ENCODE data around the gene SUB1.
A peak's percentile ranks its signal among the peaks of the same experiment; 100 is the strongest.
"Not testable (repeated sequence)": the region's sequence is repeated elsewhere in the genome, so short reads cannot be mapped to it uniquely, and the experiment has no call there.

Gene SUB1

DNA sequence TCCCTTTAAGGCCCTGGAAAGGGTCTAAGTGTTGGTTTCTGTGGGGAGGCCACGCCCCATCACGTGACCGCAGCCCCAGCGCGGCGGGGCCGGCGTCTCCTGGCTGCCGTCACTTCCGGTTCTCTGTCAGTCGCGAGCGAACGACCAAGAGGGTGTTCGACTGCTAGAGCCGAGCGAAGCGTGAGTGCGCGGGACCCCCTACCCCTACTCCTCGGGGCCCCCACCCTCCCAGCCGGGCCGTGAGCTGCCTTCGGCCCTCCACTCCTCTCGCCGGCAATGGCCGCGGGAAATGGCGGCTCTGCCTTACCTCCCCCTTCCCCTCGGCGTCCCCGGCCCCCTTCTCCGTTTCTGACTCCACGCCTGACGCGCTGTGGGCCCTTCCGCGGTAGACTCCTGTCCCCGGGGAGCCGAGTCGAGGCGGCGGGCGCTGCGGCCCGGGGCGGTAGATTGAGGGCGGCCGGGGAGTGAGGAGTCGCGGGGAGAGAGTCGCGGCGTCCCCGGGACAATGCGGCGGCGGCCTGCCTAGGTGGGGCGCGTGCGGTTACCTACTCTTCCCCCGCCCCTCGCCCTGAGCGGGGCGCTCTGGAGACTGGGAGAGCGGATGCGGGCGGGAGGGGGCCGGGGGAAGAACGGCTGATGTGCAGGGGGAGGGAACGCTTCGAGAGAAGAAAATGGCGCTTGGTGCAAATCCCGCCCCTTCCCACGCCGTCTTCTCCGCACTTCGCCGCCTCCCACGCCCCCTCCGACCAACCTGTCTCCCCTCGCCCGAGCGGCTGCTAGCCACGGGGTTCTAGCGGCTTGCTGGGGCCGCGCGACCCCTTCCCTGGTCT is at the start of gene SUB1:
SUB1 (plus strand) TSS at position 112 of the 830 bp plus-strand sequence. CDS start 2,956 bp downstream, outside the sequence.
- peak; percentile 88 for DNase-seq (ENCODE audit: low read depth, low spot score)

DNA sequence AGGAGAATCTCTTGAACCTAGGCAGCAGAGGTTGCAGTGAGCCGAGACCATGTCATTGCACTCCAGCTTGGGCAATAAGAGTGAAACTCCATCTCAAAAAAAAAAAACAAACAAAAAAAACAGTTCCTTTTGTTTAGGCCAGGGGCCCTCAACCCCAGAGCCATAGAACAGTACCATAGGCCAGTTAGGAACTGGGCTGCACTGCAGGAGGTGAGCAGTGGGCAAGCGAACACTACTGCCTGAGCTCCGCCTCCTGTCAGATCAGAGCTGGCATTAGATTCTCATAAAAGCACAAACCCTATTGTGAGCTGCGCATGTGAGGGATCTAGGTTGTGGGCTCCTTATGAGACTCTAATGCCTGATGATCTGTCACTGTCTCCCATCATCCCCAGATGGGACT is 49.1 kb upstream of the SUB1 start:
- DNase-seq (ENCODE audit: low read depth, low spot score), result no peak

- not testable (repeated sequence) for DNase-seq (ENCODE audit: low read depth, low spot score)
These were observed 47.8 kb upstream of the SUB1 start for GRCh38 chr5:32537437-32538029.

DNA sequence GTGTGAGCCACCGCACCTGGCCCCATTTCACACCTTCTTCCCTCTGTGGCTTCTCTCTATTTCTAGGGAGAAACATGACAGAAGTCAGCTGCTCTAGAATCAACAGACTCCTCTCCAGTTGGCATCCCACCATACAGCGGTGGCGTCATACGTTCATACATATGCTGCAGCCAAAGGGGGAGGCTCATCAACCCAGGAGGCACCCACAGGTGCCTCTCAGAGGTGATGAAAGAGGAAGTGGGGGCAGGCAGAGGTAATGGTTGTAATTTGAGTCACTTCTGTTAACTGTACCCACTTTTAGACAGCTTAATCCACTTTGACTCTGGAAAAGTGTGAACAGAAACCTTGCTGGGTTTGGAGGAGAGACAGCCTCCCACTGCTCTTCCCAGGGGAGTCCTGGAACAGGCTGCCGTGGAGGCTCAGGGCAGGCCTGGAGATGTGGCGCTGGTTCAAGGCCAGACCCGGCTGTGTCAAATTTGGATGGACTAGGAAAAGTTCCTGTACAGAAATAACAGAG is 47.3 kb upstream of the SUB1 start:
- no peak for DNase-seq (ENCODE audit: low read depth, low spot score)

DNA sequence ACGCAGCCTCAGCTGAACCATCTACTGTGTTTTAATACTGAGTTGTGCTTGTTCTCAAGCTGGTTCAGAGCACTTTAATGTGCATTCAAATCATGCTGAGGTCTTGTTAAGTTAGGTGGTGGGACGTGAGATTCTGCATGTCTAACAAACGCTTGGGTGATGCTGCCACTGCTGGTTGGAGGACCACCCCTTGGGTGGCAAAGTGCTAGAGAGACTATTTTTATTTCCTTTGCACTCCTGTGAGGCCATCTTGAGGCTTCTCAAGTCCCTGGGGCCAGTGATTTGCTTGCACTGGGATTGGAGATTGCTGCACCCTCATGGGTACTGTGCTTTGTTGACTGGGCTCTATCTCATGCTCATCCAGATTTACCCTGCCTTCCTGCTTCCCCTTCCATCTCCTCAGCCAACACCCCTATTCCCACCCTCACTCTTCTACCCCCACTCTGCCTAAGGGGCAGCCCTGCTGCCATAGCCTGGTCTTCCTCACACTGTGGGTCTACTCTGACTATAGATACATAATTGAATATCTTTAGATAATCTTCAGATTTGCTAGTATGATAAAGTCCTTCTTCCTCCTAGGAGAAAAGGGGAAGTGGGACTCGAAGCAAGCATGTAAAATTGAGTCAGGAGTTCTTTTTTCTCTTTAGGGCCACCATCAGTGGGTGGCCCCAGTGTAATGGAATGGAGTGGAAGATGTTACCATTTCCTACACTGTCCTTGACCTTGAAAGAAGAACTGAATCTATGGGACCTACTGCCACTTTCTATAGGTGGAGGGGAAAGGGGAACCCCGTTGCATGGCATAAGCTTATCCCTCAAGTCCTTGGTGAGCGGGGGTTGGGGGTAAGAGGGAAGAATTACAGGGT is 45.1 kb upstream of the SUB1 start:
- no peak for DNase-seq (ENCODE audit: low read depth, low spot score)

- no peak for DNase-seq (ENCODE audit: low read depth, low spot score)
These were observed 44.1 kb upstream of the SUB1 start for GRCh38 chr5:32541241-32541640.

DNA sequence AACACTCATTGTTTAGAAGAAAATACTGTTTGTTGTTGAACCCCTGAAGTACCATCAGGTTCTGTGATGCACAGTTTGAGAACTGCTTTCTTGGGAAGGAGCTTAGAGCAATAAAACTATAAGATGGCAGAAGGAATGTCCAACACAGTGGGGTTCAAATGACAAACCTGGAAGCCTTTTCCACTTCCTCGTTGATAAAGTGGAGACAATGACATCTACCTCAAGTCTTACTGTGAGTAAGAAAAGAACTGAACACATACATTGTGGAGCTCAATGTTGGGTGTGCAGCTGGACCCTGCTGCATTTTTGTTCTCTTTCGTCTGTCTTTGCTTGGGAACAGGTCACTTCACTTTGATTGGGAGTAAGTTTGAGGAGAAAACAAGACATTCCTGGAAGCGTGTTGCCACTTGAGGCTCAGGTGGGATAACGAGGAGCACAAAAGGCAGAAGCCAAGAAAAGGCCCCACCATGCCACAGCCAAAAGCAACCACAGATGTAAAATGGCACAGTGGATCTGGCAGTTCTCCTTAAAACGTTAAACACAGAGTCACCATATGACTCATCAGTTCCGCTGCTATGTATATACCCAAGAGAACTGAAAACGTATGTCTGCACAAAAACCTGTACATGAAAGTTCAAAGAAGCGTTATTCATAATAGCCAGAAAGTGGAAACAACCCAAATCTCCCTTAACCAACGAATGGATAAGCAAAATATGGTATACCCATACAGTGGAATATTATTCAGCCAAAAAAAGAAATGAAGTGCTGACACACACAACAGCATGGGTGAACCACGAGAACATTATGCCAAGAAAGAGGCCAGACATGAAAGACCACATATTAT is 42.9 kb upstream of the SUB1 start:
- no peak for DNase-seq (ENCODE audit: low read depth, low spot score)

GRCh38 chr5:32543291-32543690 is 42.1 kb upstream of the SUB1 start:
- DNase-seq (ENCODE audit: low read depth, low spot score), result no peak

DNA sequence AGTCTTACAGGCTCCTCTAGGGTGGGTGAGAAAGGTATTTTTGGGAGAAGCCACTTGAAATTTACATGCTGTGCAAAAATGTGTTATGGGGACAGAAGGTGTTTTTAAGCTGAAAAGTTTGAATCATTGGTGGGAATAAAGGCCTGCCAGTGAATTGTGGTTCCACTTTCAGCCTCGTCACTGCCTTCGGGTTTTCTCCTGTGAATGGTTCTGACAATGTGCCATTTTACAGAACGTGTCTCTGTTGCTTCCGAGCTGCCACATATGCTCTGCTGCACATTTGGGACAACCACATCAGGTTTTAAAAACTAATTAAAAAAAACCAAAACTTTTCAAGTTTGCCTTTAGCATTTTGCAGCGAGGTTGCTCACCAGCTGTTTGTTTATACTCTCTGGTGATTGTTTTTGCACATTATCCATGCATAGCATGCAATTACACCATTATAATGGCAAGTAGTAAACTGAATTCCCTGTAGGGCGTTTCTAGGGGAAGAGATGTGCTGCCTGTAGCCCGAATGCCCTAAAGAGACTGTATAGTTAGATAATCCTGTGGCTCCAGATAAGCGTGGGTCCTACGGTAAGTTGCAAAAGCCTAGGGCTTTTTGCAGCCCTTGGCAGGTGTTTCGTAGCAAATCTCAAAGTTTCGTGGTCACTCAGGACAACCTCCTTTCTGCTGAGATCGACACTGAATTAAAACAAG is 40.1 kb upstream of the SUB1 start:
- no peak for DNase-seq (ENCODE audit: low read depth, low spot score)

DNA sequence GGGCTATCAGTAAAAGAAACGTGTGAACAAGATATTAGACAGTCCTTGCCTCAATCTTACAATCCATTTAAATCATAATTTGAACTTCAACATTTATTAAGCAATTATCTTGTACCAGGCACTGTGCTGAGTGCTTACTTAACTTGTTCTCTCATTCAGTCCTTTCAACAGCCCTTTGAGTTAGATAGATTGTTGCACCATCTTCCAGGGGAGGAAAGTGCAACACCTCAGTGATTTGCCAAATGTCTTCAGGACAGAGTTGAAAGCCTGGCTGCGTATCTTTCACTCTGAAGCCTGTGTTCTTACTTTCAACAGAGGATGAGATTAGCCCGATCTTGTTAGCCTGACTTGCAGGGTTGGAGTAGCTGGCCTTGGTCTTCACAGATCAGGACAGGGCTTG is 34.2 kb upstream of the SUB1 start:
- no peak for DNase-seq (ENCODE audit: low read depth, low spot score)

- no peak for DNase-seq (ENCODE audit: low read depth, low spot score)
These were observed 33.5 kb upstream of the SUB1 start for GRCh38 chr5:32551865-32552264.

DNA sequence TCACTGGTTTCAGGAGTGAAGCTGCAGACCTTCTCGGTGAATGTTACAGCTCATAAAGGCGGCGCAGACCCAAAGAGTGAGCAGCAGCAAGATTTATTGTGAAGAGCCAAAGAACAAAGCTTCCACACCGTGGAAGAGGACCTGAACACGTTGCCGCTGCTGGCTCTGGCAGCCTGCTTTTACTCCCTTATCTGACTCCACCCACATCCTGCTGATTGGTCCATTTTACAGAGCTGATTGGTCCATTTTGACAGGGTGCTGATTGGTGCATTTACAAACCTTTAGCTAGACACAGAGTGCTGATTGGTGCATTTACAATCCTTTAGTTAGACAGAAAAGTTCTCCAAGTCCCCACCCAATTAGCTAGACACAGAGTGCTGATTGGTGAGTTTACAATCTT is 32.9 kb upstream of the SUB1 start:
- DNase-seq (ENCODE audit: low read depth, low spot score), result not testable (repeated sequence)

DNA sequence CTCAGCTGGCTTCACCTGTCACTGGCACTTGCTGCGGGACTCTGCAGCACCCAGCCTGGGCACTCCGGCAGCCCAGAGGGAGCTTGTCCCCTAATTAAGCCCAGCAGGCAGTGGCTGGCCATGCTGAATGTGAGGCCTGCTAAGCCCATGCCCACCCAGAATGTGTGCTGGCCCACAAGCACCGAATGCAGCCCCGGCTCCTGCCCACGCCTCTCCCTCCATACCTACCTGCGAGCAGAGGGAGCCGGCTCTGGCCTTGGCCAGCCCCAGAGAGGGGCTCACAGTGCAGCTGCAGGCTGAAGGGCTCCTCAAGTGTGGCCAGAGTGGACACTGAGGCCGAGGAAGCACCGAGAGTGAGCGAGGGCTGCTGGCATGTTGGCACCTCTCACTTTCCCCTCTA is 32.4 kb upstream of the SUB1 start:
- DNase-seq (ENCODE audit: low read depth, low spot score), result no peak

GRCh38 chr5:32554181-32554780 is 31.1 kb upstream of the SUB1 start:
- DNase-seq (ENCODE audit: low read depth, low spot score), result not testable (repeated sequence)

DNA sequence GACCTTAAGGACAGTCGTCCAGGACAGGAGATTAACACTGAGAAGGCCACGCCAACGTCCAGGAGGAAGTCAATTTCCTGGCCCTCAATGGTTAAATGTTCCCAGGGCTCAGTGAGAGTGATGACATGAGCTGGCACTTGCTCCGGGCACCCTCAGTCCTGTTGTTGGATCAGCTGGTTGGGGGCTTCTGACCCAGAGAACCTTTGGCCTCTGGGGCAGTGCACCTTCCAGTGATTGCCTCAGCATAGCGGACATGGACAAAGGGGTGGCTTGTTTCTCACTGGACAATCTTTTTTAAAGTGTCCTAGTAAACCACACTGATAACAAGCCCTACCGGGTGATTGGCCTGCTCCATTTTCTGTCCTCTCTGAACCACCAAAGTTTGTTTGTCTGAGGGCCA is 28.8 kb upstream of the SUB1 start:
- not testable (repeated sequence) for DNase-seq (ENCODE audit: low read depth, low spot score)

- DNase-seq (ENCODE audit: low read depth, low spot score), result no peak
These were observed 25.9 kb upstream of the SUB1 start for GRCh38 chr5:32559411-32559810.

- no peak for DNase-seq (ENCODE audit: low read depth, low spot score)
These were observed 25.4 kb upstream of the SUB1 start for GRCh38 chr5:32559921-32560320.

GRCh38 chr5:32562056-32562455 is 23.3 kb upstream of the SUB1 start:
- no peak for DNase-seq (ENCODE audit: low read depth, low spot score)

GRCh38 chr5:32562843-32563242 is 22.5 kb upstream of the SUB1 start:
- DNase-seq (ENCODE audit: low read depth, low spot score), result no peak

DNA sequence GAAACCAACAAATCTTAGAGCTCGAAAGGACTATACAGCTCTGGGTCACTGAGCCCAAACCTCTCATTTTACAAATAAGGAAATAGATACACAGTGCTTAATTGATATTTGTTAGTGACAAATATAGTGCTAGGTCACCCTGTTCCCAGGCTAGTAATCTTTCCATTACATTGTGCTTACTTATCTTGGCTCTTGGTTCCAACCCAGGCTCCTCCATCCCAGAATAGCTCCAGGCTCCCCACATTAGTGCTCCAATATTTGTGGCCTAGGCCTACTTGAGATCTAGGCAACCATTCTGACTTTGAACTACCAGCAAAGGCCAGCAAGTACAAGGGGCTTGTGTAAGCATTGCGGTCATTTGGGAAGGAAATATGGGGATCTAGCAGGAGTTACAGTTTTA is 21.7 kb upstream of the SUB1 start:
- DNase-seq (ENCODE audit: low read depth, low spot score), result no peak

All from activated naive CD8-positive, alpha-beta T cell treated with anti-CD3 and anti-CD28 coated beads, Interleukin-2, amount 50 U/mL, for 16 hours (primary cell).